ENCODE measurements around the gene RFXAP. TPM values are rescaled to one million over a fixed set of nuclear protein-coding genes. Genes with fewer than 3 reads are reported as not detected.

RFXAP gene
- polyA plus RNA-seq, 3 donors, result 1.1 to 3.3 (median 1.8) TPM

DNA sequence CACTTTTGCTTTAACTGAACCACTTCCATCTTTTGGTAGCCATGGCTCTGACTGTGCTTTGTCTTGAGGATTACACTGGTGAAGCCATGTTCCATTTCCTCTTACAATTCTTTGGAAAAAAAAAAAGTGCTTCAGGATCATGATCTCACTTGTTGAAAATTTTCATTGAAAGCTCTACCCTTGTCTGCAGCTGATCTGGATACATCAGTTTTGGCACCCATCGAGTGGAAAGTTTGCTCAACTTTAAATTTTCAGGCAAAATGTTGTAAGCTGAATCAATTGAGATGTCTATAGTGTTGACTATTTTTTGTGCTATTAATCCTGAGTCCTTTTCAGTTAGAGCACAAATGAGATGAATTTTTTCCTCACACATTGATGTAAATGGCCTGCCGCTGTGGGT is 48.3 kb upstream of the RFXAP start:
- intact Hi-C loops (cut with micrococcal nuclease), result no loop called here
- Mint-ChIP-seq H3K9me3 (peaks cover 8 to 15% (median 12%) of the 10 kb centered on the region in 7 donors), H3K27ac (no peak overlapping the region), H3K4me1 (peaks cover 4% of the 10 kb centered on the region), H3K4me3 (no peak overlapping the region), H3K36me3 (no peaks in the 10 kb centered on the region), H3K27me3 (ENCODE audit: low read depth in 3 of 3) (peaks cover 0 to 10% (median 1%) of the 10 kb centered on the region in 3 donors)
- H3K4me3 ChIP-seq (replicated peaks in 1 of 3; ENCODE audit: low read depth in 2 of 3, low read length in 3 of 3), result no peak overlapping the region
- no peaks in the 10 kb centered on the region for H3K4me1 ChIP-seq (ENCODE audit: control insufficient read depth in 1 of 2, insufficient read depth in 2 of 2, low read length in 2 of 2)
- H3K36me3 ChIP-seq (replicated peaks in 1 of 2; ENCODE audit: control insufficient read depth in 1 of 2, insufficient read depth in 2 of 2, low read length in 2 of 2), result no peaks in the 10 kb centered on the region
- TF ChIP-seq, protein P1, sequence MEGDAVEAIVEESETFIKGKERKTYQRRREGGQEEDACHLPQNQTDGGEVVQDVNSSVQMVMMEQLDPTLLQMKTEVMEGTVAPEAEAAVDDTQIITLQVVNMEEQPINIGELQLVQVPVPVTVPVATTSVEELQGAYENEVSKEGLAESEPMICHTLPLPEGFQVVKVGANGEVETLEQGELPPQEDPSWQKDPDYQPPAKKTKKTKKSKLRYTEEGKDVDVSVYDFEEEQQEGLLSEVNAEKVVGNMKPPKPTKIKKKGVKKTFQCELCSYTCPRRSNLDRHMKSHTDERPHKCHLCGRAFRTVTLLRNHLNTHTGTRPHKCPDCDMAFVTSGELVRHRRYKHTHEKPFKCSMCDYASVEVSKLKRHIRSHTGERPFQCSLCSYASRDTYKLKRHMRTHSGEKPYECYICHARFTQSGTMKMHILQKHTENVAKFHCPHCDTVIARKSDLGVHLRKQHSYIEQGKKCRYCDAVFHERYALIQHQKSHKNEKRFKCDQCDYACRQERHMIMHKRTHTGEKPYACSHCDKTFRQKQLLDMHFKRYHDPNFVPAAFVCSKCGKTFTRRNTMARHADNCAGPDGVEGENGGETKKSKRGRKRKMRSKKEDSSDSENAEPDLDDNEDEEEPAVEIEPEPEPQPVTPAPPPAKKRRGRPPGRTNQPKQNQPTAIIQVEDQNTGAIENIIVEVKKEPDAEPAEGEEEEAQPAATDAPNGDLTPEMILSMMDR (IDR thresholded peaks at IDR 0.05), result no peak
- no peak overlapping the region for H3K4me2 ChIP-seq (replicated peaks; ENCODE audit: extremely low read depth, low read length, poor library complexity, severe bottlenecking)
- no peak overlapping the region for H3K27ac ChIP-seq (ENCODE audit: low read depth in 1 of 2, low read length in 2 of 2)
- no peaks in the 10 kb centered on the region for H3K79me2 ChIP-seq (ENCODE audit: insufficient read depth, low read length)
- DNase-seq, result no peak
- no peak overlapping the region for H2AFZ ChIP-seq (ENCODE audit: insufficient read depth, low read depth, low read length, poor library complexity, severe bottlenecking)
- no peaks in the 10 kb centered on the region for H3K27me3 ChIP-seq (ENCODE audit: control insufficient read depth in 2 of 2, insufficient read depth in 2 of 2, low read length in 2 of 2)
- no CpG with 5 or more reads among the region's 2 CpGs for WGBS (ENCODE audit: insufficient coverage)
- H3K9me3 ChIP-seq (replicated peaks in 1 of 2; ENCODE audit: control insufficient read depth in 1 of 2, insufficient read depth in 1 of 2, low read length in 2 of 2), result peaks cover 6 to 7% of the 10 kb centered on the region in 2 donors
- no peak overlapping the region for H3K9ac ChIP-seq (ENCODE audit: insufficient read depth, low read length, poor library complexity, severe bottlenecking)
- H4K20me1 ChIP-seq (ENCODE audit: insufficient read depth, low read length), result no peaks in the 10 kb centered on the region

DNA sequence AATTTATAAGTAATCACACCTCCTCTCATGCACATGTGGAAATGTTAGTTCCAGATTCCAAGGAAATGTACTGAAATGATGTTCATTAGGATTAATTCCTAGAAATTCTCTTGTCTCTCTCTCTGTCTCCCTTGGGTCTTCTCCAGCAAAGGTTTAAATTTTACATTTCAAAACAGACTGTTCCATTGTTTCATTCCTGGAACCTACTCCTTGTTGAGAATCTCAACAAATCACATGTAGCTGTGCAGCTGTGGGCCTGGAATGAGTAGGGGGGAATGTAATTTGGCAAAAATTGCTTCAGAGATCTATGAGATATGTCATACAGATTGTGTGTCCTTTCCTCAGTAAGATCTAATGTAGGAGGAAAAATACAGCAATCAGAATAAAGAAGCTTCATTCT is 46.2 kb upstream of the RFXAP start:
- Histone ChIP-seq H3K4me1 (ENCODE audit: control insufficient read depth in 1 of 2, insufficient read depth in 2 of 2, low read length in 2 of 2) (no peaks in the 10 kb centered on the region), H3K27me3 (ENCODE audit: control insufficient read depth in 2 of 2, insufficient read depth in 2 of 2, low read length in 2 of 2) (no peaks in the 10 kb centered on the region), H3K4me2 (replicated peaks; ENCODE audit: extremely low read depth, low read length, poor library complexity, severe bottlenecking) (no peak overlapping the region), H4K20me1 (ENCODE audit: insufficient read depth, low read length) (no peaks in the 10 kb centered on the region), H3K36me3 (replicated peaks in 1 of 2; ENCODE audit: control insufficient read depth in 1 of 2, insufficient read depth in 2 of 2, low read length in 2 of 2) (no peaks in the 10 kb centered on the region), H3K27ac (ENCODE audit: low read depth in 1 of 2, low read length in 2 of 2) (no peak overlapping the region), H3K9me3 (replicated peaks in 1 of 2; ENCODE audit: control insufficient read depth in 1 of 2, insufficient read depth in 1 of 2, low read length in 2 of 2) (no peaks in the 10 kb centered on the region), H3K79me2 (ENCODE audit: insufficient read depth, low read length) (no peaks in the 10 kb centered on the region), H2AFZ (ENCODE audit: insufficient read depth, low read depth, low read length, poor library complexity, severe bottlenecking) (no peak overlapping the region), H3K9ac (ENCODE audit: insufficient read depth, low read length, poor library complexity, severe bottlenecking) (no peak overlapping the region), H3K4me3 (replicated peaks in 1 of 3; ENCODE audit: low read depth in 2 of 3, low read length in 3 of 3) (no peak overlapping the region)
- no peak overlapping the region for H3K4me3 Mint-ChIP-seq
- peaks cover 0 to 6% (median 0%) of the 10 kb centered on the region in 3 donors for H3K27me3 Mint-ChIP-seq (ENCODE audit: low read depth in 3 of 3)
- no peaks in the 10 kb centered on the region for H3K36me3 Mint-ChIP-seq
- peaks cover 4% of the 10 kb centered on the region for H3K4me1 Mint-ChIP-seq
- H3K27ac Mint-ChIP-seq, result no peak overlapping the region
- TF ChIP-seq, protein P1 (IDR thresholded peaks at IDR 0.05), result no peak
- peaks cover 0 to 8% (median 3%) of the 10 kb centered on the region in 7 donors for H3K9me3 Mint-ChIP-seq
- intact Hi-C loops (cut with micrococcal nuclease), result no loop called here
- no peak for DNase-seq
